DMS79 (cell line): Measurements from ENCODE around the gene COL6A3.
"Not testable (repeated sequence)": the region's sequence is repeated elsewhere in the genome, so short reads cannot be mapped to it uniquely, and the experiment has no call there.

ENCODE experiments used
- DNase-seq: peaks from one replicate; lab custom pipeline; 2025; lab: John Stamatoyannopoulos, UW

COL6A3 gene

GRCh38 chr2:237418300-237418699, 4.3 kb upstream of the COL6A3 start:
- DNase-seq: no peak

- DNase-seq: no peak
These were observed 782 bp downstream of the COL6A3 start for GRCh38 chr2:237412988-237413776.

DNA sequence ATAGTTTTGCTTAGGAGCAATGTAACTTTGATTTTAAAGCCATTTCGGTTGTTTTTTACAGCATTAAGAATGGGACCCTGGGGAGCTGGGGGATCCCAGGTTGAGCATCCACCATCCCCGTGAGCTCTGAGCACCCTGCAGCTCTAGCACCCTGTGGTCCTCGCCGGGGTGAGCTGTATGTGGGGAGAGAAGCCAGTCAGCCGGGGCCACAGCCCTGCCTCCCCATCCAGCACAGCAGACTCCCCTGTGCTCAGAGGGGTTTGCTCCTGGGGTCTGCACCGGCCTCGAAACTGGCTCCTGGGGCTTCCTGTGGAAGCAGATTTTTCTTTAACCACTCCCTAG, 1.3 kb downstream of the COL6A3 start:
- DNase-seq: no peak

DNA sequence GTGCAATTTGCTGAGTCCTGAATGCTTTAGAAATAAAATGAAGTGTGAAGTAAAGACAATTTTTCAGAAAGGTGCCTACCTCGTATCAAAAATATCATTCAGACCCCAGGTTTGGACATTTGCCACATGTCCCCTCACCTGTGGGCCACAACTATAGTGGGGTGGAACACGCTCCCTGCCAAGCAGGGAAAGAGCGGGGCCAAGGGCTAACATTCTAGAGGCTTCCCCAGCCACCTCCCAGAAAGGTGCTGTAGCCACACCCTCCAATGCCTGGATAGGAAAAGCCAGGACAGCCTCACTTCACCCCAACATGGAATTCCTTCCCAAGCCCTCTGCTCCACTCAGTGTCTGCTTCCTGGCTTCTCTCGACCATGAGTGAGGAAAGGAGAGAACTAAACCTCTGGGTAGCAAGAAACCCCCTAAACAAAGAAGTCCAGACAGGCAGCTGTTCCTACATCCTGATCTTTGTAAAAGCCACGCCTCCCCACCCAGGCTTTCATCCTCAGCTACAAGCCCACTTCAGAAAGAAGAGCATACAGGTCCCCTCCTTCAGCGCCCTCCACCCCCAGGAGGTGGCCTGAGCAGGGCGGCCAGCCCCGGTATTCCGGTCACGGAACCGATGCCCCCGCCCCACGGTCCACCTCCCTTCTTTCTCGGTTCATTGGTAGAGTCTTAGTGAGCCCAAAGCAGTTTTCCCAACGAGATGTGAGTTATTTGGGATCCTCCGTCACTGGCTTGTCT, 2.1 kb downstream of the COL6A3 start:
- no peak for DNase-seq

DNA sequence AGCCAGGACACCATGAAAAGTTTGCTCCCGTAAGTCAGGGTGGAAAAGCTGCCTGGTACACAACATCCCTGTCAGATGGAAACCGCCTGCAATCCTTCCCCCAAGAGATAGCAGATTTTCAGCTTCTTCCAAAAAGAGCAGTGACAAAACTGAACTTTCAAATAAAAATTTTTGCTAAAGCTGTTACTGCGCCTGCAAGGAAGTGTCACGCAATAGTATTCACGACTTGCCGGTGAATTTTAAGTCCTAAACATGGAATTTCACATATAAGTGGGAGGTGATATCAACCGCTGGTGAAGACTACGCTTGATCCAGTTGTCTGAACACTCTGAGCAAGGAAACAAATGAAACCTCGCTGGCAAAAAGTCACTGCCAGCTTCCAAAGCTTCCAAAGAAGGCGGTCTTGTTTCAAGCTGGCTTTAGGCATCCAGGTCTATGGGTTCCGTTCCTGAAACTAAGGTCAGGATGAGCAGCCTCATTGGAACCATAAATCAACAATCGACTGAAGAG, 2.8 kb downstream of the COL6A3 start:
- DNase-seq: no peak

DNA sequence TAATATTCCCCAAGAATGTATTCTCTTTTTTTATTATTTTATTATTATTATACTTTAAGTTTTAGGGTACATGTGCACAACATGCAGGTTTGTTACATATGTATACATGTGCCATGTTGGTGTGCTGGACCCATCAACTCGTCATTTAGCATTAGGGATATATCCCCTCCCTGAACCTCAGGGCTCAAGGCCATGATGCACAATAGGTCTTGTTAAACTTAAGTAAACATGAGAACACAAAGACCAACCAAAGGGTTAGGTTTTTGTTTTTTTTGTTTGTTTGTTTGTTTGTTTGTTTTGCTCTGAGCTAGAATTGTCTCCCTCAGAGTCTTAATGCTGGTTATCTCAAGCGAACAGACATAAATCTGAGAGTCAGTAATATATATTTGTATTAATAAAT, 4.7 kb downstream of the COL6A3 start:
- not testable (repeated sequence) for DNase-seq

- DNase-seq: no peak
These were observed 5.5 kb downstream of the COL6A3 start for GRCh38 chr2:237408335-237409000.

- no peak for DNase-seq
These were observed 6.3 kb downstream of the COL6A3 start for GRCh38 chr2:237407700-237408099.

- no peak for DNase-seq
These were observed 7.5 kb downstream of the COL6A3 start for GRCh38 chr2:237406371-237406895.

GRCh38 chr2:237405605-237406004, 8.4 kb downstream of the COL6A3 start:
- DNase-seq: no peak

GRCh38 chr2:237405006-237405559, 8.9 kb downstream of the COL6A3 start:
- no peak for DNase-seq

DNA sequence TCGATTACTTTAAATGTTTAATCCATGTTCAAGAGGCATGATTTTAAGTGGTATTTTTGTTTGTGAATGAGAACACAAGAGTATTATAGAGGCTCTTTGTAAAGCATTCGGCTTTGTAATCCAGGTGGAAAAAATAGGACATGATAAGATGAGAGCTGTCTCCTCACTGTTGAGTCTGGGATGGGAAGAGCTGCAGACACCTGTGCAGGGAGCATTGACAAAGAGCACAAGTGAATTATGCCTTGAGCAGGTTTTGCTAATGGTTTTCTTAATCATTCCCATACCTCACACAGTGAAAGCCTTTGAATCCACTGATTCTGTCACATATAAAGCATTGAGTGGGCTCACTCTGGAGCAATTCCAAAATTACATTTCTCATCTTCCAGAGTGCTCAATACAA, 9.6 kb downstream of the COL6A3 start:
- DNase-seq: no peak

- DNase-seq: no peak
These were observed 10.7 kb downstream of the COL6A3 start for GRCh38 chr2:237403024-237403882.

GRCh38 chr2:237400199-237400598, 13.8 kb downstream of the COL6A3 start:
- DNase-seq: no peak

GRCh38 chr2:237397072-237397471, 16.9 kb downstream of the COL6A3 start:
- no peak for DNase-seq

- DNase-seq: no peak
These were observed 20.4 kb downstream of the COL6A3 start for GRCh38 chr2:237393523-237393922.

- DNase-seq: no peak
These were observed 21.8 kb downstream of the COL6A3 start for GRCh38 chr2:237392186-237392585.

DNA sequence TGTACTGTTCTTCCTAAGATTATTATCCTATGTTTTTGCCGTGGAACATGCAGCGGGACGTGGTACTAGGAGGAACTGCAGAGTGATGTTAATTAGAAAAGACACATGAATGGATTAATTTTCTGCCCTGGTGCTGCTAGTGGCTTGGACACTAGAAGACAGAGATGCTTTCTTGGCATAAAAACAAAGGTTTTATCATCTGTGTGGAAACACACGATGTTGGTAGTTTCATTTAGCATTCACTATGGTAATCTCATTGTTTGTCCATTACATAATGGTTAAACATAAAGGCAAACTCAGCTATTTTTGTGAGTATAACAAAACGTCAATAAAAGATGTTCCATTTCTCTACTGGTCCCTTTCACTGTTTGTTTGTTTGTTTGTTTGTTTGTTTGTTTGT, 22.8 kb downstream of the COL6A3 start:
- DNase-seq: no peak

- no peak for DNase-seq
These were observed 23.7 kb downstream of the COL6A3 start for GRCh38 chr2:237390235-237390634.

GRCh38 chr2:237389831-237390230, 24.1 kb downstream of the COL6A3 start:
- DNase-seq: no peak

GRCh38 chr2:237388036-237388435, 25.9 kb downstream of the COL6A3 start:
- DNase-seq: no peak
